GM19328 (cell line): Measurements from ENCODE around the gene ZNF615.
"Not testable (repeated sequence)": the region's sequence is repeated elsewhere in the genome, so short reads cannot be mapped to it uniquely, and the experiment has no call there.

Source experiments
- ATAC-seq: cut with Tn5 transposase; IDR thresholded peaks from one replicate; pipeline ENCODE4 v1.9.1; 2021; ENCODE audit warnings: mild to moderate bottlenecking, moderate library complexity; ENCODE audit not compliant: unreplicated experiment

ZNF615 gene

GRCh38 chr19:52007806-52008557, at the start of gene ZNF615:
TSS of gene ZNF615 (minus strand) at chr19:52008211. CDS start at chr19:52003711, 4,500 bp downstream.
- no peak for ATAC-seq

GRCh38 chr19:52056480-52056879, 48.5 kb upstream of the ZNF615 start:
- ATAC-seq, result not testable (repeated sequence)

- not testable (repeated sequence) for ATAC-seq
Measured at GRCh38 chr19:52051736-52052135, 43.7 kb upstream of the ZNF615 start.

DNA sequence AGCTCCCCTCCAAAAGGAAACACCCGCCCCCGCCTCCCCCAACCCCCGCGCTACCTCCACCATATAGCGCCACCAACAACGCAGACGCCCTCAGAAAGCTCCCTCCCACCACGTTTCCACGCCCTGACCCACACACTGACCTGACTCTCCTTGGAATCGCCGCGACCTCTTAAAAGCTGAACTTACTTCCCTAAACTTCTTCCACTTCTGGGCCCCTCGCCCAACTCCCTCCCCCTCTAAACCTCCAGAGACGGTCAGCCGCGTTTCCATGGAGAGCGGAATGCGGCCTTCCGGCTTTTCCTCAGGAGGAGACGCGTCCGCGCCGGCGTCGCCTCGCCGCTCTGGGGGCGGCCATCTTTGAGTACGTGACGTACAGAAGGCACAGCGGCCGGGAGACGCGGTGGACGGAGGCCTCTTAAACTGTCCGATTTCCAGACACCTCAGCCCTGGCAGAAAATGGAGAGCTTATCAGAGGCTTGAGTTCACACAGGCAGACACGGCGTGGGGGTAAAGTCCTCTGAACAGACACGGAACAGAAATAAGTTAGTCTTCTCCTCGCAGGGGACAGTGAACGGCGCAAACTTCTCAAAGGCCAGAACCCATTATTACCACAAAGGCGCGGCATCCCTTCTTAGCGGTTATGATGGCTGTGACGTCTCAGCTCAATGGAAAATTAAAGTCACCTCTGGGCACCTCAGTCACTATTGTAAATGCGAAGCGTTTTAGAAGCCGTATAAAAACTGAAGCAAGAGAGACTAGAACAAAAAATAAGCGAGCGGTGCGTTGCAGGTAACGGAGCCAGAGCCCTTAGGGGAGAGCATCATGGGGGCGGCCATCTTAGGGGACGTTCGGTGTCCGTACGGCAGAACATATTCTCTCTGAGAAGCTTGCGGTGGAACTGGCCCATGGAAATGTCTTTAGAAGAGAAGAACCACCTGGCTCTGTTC, 40.8 kb upstream of the ZNF615 start, which contains the start of gene ZNF432:
ZNF432 (minus strand) TSS at position 284 of the 947 bp plus-strand sequence. CDS start 1,970 bp downstream, outside the sequence.
- peak; percentile 65 for ATAC-seq

DNA sequence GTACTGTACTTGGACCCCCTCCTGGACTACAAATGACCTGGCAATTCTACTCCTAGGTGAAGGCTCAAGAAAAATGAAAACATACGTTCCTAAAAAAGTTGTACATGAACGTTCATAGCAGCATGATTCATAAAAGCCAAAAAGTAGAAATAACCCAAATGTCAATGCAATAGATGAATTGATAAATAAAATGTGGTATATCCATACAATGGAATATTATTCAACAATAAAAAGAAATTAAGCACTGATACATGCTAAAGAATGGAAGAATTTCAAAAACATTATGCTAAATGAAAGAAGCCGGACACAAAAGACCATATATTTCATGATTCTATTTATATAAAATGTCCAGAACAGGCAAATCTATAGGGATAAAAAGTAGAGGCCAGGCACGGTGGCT, 31.2 kb upstream of the ZNF615 start:
- ATAC-seq, result no peak

DNA sequence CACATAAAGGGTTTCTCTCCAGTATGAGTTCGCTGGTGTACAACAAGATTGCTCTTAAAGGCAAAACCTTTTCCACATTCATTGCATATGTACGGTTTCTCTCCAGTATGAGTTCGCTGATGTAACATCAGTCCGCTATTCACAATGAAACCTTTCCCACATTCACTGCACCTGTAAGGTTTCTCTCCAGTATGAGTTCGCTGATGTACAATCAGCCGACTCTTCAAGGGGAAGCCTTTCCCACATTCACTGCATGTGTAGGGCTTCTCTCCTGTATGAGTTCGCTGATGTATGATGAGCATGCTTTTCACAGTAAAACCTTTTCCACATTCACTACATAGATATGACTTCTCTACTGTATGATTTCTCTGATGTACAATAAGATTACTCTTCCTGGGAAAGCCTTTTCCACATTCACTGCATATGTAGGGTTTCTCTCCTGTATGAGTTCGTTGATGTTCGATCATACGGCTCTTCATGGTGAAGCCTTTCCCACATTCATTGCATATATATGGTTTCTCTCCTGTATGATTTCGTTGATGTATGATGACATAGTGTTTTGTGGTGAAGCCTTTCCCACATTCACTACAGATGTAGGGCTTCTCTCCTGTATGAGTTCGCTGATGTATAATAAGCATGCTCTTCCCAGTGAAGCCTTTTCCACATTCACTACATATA, 26.2 kb upstream of the ZNF615 start:
- ATAC-seq, result no peak

DNA sequence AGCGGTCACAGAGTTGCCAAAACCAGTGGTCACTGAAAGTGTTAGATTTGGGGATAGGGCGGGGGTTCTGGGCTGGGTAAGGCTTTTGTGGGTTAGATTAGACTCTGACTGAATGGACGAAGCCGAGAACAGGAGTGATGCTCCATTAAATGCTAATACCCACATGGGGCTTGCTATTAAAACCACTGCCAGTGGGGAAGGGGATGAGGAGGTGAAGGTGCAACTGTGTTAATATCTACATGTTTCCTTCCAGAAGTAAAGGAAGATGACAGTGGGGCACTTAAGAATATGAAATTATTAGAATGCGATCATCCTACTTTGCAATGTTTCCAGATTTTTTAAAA, 20.7 kb upstream of the ZNF615 start:
- ATAC-seq, result no peak

DNA sequence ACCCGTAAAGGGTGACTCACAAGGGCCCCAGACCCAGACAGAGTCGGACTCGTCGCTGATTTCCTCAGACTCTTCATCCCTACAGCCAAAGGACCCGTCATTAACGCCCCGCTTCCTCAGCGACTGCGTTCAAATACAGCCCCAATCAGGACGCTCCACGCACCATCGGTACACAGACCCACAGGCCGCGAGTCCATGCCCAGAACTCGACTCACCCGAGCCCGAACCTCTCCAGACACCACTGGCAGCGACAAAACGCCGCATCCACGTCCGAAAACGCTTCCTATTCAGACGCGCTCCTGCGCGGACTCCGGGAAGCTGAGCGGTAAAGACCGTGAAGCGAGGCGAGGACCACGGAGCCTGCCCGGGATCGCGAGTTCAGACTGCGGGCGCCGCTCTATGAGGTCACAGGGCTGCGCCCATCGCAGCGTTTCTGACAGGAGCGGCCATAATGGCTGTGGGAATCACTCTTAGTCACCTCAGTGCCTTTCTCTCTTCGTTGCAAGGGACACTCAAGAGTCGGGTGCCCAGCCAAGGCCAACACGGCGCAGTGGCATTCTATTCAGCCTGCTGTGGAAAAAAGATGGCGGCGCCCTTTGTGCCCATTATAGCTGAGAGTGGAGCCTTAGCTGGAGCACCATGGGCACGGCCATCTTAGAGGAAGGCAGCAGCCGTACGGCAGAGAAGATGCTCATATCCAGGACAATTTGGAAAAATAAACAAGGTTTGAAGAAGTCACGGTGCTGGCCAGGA, 20.2 kb upstream of the ZNF615 start, which contains the start of gene ZNF614:
ZNF614 (minus strand) TSS at position 353 of the 753 bp plus-strand sequence. CDS start 2,634 bp downstream, outside the sequence.
- ATAC-seq, result peak; percentile 87

DNA sequence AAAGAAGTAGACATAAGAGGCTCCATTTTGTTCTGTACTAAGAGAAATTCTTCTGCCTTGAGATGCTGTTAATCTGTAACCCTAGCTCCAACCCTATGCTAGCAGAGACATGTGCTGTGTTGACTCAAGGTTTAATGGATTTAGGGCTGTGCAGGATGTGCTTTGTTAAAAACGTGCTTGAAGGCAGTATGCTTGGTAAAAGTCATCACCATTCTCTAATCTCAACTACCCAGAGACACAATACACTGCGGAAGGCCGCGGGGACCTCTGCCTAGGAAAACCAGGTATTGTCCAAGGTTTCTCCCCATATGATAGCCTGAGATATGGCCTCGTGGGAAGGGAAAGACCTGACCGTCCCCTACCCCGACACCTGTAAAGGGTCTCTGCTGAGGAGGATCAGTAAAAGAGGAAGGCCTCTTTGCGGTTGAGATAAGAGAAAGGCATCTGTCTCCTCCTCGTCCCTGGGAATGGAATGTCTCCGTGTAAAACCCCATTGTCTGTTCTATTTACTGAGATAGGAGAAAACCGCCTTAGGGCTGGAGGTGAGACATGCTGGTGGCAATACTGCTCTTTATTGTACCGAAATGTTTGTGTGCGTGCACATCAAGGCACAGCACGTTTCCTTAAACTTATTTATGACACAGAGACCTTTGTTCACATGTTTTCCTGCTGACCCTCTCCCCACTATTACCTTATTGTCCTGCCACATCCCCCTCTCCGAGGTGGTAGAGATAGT, 18.4 kb upstream of the ZNF615 start:
- ATAC-seq, result not testable (repeated sequence)

DNA sequence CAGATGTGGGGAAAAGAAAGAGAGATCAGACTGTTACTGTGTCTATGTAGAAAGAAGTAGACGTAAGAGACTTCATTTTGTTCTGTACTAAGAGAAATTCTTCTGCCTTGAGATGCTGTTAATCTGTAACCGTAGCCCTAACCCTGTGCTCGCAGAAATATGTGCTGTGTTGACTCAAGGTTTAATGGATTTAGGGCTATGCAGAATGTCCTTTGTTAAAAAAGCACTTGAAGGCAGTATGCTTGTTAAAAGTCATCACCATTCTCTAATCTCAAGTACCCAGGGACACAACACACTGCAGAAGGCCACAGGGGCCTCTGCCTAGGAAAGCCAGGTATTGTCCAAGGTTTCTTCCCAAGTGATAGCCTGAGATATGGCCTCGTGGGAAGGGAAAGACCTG, 16.5 kb upstream of the ZNF615 start:
- not testable (repeated sequence) for ATAC-seq

DNA sequence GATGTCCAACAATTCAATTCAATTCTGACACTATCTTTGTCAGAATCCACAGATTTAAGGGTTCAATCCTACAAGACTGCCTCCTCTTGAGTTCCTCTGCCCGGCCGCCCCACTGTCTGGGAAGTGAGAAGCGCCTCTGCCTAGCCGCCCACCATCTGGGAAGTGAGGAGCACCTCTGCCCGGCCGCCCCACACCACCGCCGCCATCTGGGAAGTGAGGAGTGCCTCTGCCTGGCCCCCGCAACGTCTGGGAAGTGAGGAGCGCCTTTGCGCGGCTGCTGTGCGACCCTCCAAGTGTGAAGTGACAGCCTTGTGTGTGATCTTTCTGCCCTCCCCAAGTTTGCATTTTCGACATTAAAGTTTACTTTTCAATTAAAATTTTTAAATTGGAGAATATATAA, 14.2 kb upstream of the ZNF615 start:
- ATAC-seq, result no peak

GRCh38 chr19:52020506-52020905, 12.5 kb upstream of the ZNF615 start:
- no peak for ATAC-seq

DNA sequence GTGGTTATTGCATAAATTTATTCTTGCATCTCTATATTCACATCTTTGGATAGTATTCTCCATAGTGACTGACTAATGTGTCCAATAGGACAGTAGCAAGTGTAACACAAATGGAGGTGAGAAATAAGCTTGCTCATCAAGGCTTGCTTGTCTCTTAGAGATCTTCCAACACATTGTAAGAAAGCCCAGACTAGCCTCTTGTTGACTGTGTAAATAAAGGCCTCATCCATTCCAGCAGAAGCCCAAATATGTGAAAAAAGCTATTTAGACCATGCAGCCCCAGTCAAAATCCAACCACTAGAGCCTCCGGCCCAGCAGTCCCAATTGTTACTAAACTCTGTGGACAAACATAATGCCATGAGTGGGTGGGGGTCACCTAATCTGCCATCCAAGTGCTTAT, 2.7 kb upstream of the ZNF615 start:
- ATAC-seq, result no peak

DNA sequence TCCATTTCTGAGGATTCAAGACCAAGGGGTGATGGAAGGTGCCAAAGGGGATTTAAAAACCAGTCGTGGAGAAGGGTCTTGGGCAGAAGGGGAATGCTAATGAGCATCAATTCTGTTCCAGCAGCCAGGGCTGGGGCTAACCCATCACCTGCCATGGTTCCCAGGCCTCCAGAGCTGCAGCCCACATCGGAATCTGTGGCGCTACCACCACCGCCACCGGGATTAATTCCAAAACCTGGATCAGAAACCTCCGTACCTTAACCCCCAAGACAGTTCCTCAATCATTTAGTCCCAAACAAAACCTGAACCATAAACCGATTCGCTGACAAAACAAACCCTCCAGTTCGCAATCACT, 583 bp downstream of the ZNF615 start:
- no peak for ATAC-seq

DNA sequence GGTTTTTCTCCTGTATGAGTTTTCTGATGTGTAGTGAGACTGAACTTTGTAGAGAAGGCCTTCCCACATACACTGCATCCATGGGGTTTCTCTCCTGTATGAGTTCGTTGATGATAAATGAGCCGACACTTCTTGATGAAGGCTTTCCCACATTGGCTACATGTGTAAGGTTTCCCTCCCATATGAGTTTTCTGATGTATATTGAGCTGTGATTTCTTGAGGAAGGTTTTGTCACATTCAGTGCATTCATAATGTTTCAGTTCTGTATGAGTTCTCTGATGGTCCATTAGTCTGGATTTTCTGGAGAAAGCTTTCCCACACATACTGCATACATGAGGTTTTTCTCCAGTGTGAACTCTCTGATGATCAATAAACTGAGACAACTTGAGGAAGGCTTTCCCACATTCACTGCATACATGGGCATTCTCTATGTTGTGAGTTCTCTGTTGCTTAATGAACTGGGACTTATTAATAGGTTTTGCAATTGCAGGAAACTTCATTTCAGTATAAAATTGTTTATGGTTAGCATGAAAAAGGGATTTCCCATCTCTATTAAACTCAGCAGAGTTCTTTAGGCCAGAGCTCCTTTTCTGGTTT, 13.9 kb downstream of the ZNF615 start:
- ATAC-seq, result no peak

GRCh38 chr19:51993422-51993821, 14.6 kb downstream of the ZNF615 start:
- ATAC-seq, result no peak

- ATAC-seq, result peak; percentile 64
Measured at GRCh38 chr19:51986309-51987291, 21.4 kb downstream of the ZNF615 start, which contains the start of gene ZNF350. TSS of gene ZNF350 (minus strand) at chr19:51986840. CDS start at chr19:51974360, 12,480 bp downstream.

DNA sequence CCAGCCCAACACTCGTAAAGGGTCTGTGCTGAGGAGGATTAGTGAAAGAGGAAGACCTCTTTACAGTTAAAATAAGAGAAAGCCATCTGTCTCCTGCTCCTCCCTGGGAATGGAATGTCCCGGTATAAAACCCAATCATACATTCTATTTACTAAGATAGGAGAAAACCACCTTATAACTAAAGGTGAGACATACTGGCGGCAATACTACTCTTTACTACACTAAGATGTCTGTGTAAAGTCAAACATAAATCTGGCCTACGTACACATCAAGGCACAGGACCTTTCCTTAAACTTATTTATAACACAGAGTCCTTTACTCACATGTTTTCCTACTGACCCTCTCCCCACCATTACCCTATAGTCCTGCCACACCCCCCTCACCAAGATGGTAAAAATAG, 24.6 kb downstream of the ZNF615 start:
- ATAC-seq, result no peak
